Activated CD8-positive, alpha-beta memory T cell treated with anti-CD3 and anti-CD28 coated beads, Interleukin-2, amount 50 U/mL, for 4 hours (primary cell): Measurements from ENCODE around the gene MEX3C.

Experiments
- DNase-seq: peaks from one replicate; pipeline ENCODE4 v3.0.0-alpha.2; 2020

The MEX3C gene

GRCh38 chr18:51153659-51154371, 43.7 kb downstream of the MEX3C start:
- peak; percentile 39 for DNase-seq

- peak; percentile 88 for DNase-seq
Measured at GRCh38 chr18:51151568-51152511, 45.6 kb downstream of the MEX3C start.

- DNase-seq, result no peak
Measured at GRCh38 chr18:51151185-51151567, 46.3 kb downstream of the MEX3C start.

GRCh38 chr18:51150113-51150700, 47.3 kb downstream of the MEX3C start:
- DNase-seq, result peak; percentile 22

- no peak for DNase-seq
Measured at GRCh38 chr18:51149670-51150069, 47.8 kb downstream of the MEX3C start.

- no peak for DNase-seq
Measured at GRCh38 chr18:51146909-51147308, 50.6 kb downstream of the MEX3C start.

GRCh38 chr18:51138936-51139335, 58.5 kb downstream of the MEX3C start:
- DNase-seq, result no peak

- DNase-seq, result no peak
Measured at GRCh38 chr18:51137891-51138290, 59.6 kb downstream of the MEX3C start.

GRCh38 chr18:51137026-51137729, 60.3 kb downstream of the MEX3C start:
- no peak for DNase-seq

GRCh38 chr18:51135795-51136194, 61.7 kb downstream of the MEX3C start:
- no peak for DNase-seq

GRCh38 chr18:51135364-51135763, 62.1 kb downstream of the MEX3C start:
- DNase-seq, result no peak

- DNase-seq, result no peak
Measured at GRCh38 chr18:51134721-51135120, 62.8 kb downstream of the MEX3C start.

- DNase-seq, result no peak
Measured at GRCh38 chr18:51133580-51134160, 63.8 kb downstream of the MEX3C start.

GRCh38 chr18:51132256-51132935, 65.1 kb downstream of the MEX3C start:
- DNase-seq, result no peak

- DNase-seq, result no peak
Measured at GRCh38 chr18:51128533-51128932, 68.9 kb downstream of the MEX3C start.

GRCh38 chr18:51127664-51128063, 69.8 kb downstream of the MEX3C start:
- DNase-seq, result no peak

GRCh38 chr18:51125976-51126375, 71.5 kb downstream of the MEX3C start:
- no peak for DNase-seq
